HepG2 (cell line): ENCODE measurements around the gene DGKG. TPM values are rescaled to one million over a fixed set of nuclear protein-coding genes. Genes with fewer than 3 reads are reported as not detected.

Experiments used
- ATAC-seq: fragments of 200-7000 bp; cut with Tn5 transposase; 3 replicates; pipeline ENCODE4 v1.9.1; 2020; ENCODE audit warnings: mild to moderate bottlenecking, moderate library complexity
- BruUV-seq: library from RNA; stranded (reverse); fragments of 400-500 nt; replicated peaks from 2 replicates; lab custom pipeline; 2021; lab: Mats Ljungman, UMichigan
- CTCF ChIA-PET: fragments of 300-600 bp; formaldehyde crosslinking; extraction: SDS; loops from one replicate; lab custom pipeline; 2021; ENCODE audit warnings: low total read pairs, inconsistent platforms, low intra/inter-chr PET ratio; lab: Yijun Ruan, JAX
- POLR2A ChIA-PET: fragments of 350-600 bp; sonication (Branson Sonifier 250); formaldehyde crosslinking; loops from one replicate; lab custom pipeline; 2020; ENCODE audit warnings: antibody characterized with exemption, inconsistent platforms; lab: Yijun Ruan, JAX
- DNase-seq: peaks from one replicate; pipeline ENCODE4 v3.0.0-alpha.2; 2015; ENCODE audit warnings: low spot score
- FAIRE-seq: peaks from 3 replicates; lab custom pipeline; 2011; peaks lifted over from hg19 to GRCh38; lab: Jason Lieb, UNC
- H2AFZ ChIP-seq: one replicate; pipeline ENCODE4 v1.6.1; 2011; ENCODE audit warnings: low read length, inconsistent platforms
- H3K27ac ChIP-seq: fragments of 300-600 bp; 3 replicates; pipeline ENCODE4 v1.8.0; 2011; ENCODE audit warnings: mixed run types, mild to moderate bottlenecking, mixed read lengths, low read length, inconsistent platforms; ENCODE audit not compliant: insufficient read depth; ENCODE audit errors: extremely low read length
- H3K27me3 ChIP-seq, 2 experiments: fragments of 200-600 bp in 1 of 2; 2 replicates in 1 of 2; 3 replicates in 1 of 2; pipeline versions ENCODE4 v1.6.0 to v1.8.0; 2011; ENCODE audit warnings: low read length in 2 of 2, mild to moderate bottlenecking in 2 of 2, moderate library complexity in 2 of 2, inconsistent platforms in 1 of 2; ENCODE audit not compliant: insufficient read depth in 2 of 2, control insufficient read depth in 1 of 2
- H3K36me3 ChIP-seq, 2 experiments: fragments of 200-600 bp in 1 of 2; replicated peaks in 1 of 2; 2 replicates in 1 of 2; 3 replicates in 1 of 2; pipeline versions ENCODE4 v1.5.1 to v1.8.0; 2011; ENCODE audit warnings: low read length in 2 of 2, inconsistent platforms in 1 of 2; ENCODE audit not compliant: insufficient read depth in 2 of 2, control insufficient read depth in 1 of 2
- H3K4me1 ChIP-seq: 2 replicates; pipeline ENCODE4 v1.5.1; 2012; ENCODE audit warnings: low read length, inconsistent platforms; ENCODE audit not compliant: insufficient read depth
- H3K4me2 ChIP-seq: 2 replicates; pipeline ENCODE4 v1.6.0; 2011; ENCODE audit warnings: low read depth, low read length, inconsistent platforms
- H3K4me3 ChIP-seq, 3 experiments: fragments of 200-600 bp in 1 of 3; sonication (generic), shearing (Covaris generic) in 1 of 3; replicated peaks in 1 of 3; 2 replicates each; pipeline ENCODE4 v1.5.1; 2011 to 2016; ENCODE audit warnings: low read length in 3 of 3, inconsistent platforms in 2 of 3, low read depth in 2 of 3, mild to moderate bottlenecking in 2 of 3, control low read depth in 1 of 3, mixed read lengths in 1 of 3; ENCODE audit not compliant: insufficient read depth in 1 of 3
- H3K79me2 ChIP-seq: one replicate; pipeline ENCODE4 v1.6.1; 2011; ENCODE audit warnings: low read length, inconsistent platforms; ENCODE audit not compliant: insufficient read depth
- H3K9ac ChIP-seq: 2 replicates; pipeline ENCODE4 v1.6.0; 2011; ENCODE audit warnings: mild to moderate bottlenecking, low read depth, low read length, inconsistent platforms; ENCODE audit not compliant: insufficient read depth
- H3K9me3 ChIP-seq: 2 replicates; pipeline ENCODE4 v1.5.1; 2012; ENCODE audit warnings: mild to moderate bottlenecking, low read length
- H4K20me1 ChIP-seq: 2 replicates; pipeline ENCODE4 v1.6.0; 2011; ENCODE audit warnings: inconsistent platforms, mild to moderate bottlenecking, low read length, moderate library complexity; ENCODE audit not compliant: insufficient read depth
- HNRNPUL1 ChIP-seq: fragments of 200-400 bp; formaldehyde crosslinking; IDR thresholded peaks from 2 replicates; pipeline ENCODE4 v1.6.1; 2017; ENCODE audit warnings: low read depth, mild to moderate bottlenecking, low read length, moderate library complexity
- MYPOP ChIP-seq: sonication (generic); formaldehyde crosslinking; IDR thresholded peaks from 2 replicates; pipeline ENCODE4 v1.8.1; 2023; ENCODE audit warnings: mild to moderate bottlenecking, moderate library complexity, missing genetic modification reagents
- ZBTB25 ChIP-seq: IDR thresholded peaks from 2 replicates; pipeline ENCODE4 v1.6.1; 2018; ENCODE audit warnings: missing genetic modification reagents
- ZBTB38 ChIP-seq: sonication (generic); formaldehyde crosslinking; IDR thresholded peaks from 2 replicates; pipeline ENCODE4 v1.5.1; 2020; ENCODE audit warnings: mild to moderate bottlenecking, missing genetic modification reagents
- ZNF563 ChIP-seq: sonication (generic); formaldehyde crosslinking; IDR thresholded peaks from 2 replicates; pipeline ENCODE4 v1.8.0; 2022; ENCODE audit warnings: mild to moderate bottlenecking, moderate library complexity, missing genetic modification reagents
- WGBS: methylation state at CpG from one replicate; pipeline ENCODE4 v1.1.6; 2017; ENCODE audit warnings: low lambda C conversion rate; 5-methylcytosine and 5-hydroxymethylcytosine counted together
- in situ Hi-C: cut with HindIII; loops from 2 replicates; pipeline ENCODE4 v1.10.0; 2017; ENCODE audit warnings: low pct_unique_long_range_greater_than_20kb; ENCODE audit not compliant: extremely low pct_ligation_motif_present
- intact Hi-C: fragments of 100-400 bp; cut with micrococcal nuclease; formaldehyde crosslinking; loops from one replicate; pipeline ENCODE4 v1.10.0; 2022; ENCODE audit not compliant: unreplicated experiment
- polyA plus RNA-seq, 8 experiments: library from polyadenylated mRNA; depleted of rRNA in 3 of 8; stranded (reverse) in 7 of 8; unstranded in 1 of 8; fragments of >200 nt; fragmentation: Illumina TruSeq in 4 of 8; extraction: Trizol in 4 of 8; gene quantifications; 2 replicates each; pipeline versions ENCODE4 v1.2.1 to v1.2.3, GENCODE V29; 2011 to 2016; ENCODE audit warnings: low read depth in 4 of 8, missing spikeins in 1 of 8, mixed read lengths in 1 of 8; ENCODE audit not compliant: insufficient read depth in 1 of 8
- total RNA-seq, 5 experiments: library from RNA; depleted of rRNA; stranded (reverse); fragments of >200 nt; fragmentation: Illumina TruSeq; extraction: Trizol; gene quantifications; 2 replicates each; pipeline ENCODE4 v1.2.3, GENCODE V29; 2016; ENCODE audit warnings: low read depth in 1 of 5
- TF ChIP-seq, protein P1 (sequence below): sonication (generic); formaldehyde crosslinking; IDR thresholded peaks from 2 replicates; pipeline ENCODE4 v1.5.0; 2020; ENCODE audit warnings: mild to moderate bottlenecking, missing genetic modification reagents, moderate library complexity
- TF ChIP-seq, protein P2 (sequence below): sonication (generic); formaldehyde crosslinking; IDR thresholded peaks from 2 replicates; pipeline ENCODE4 v1.5.0; 2020; ENCODE audit warnings: mild to moderate bottlenecking, missing genetic modification reagents, borderline replicate concordance
- TF ChIP-seq, protein P3 (sequence below): sonication (generic); formaldehyde crosslinking; IDR thresholded peaks from 2 replicates; pipeline ENCODE4 v1.5.1; 2020; ENCODE audit warnings: mild to moderate bottlenecking, missing genetic modification reagents, moderate library complexity

DGKG gene
- total and polyA plus RNA-seq, 2 of the 13 experiments (the other 11 are each of a cell fraction or from before 2014, with no cell fraction given): 3.8 to 6.2 TPM

DNA sequence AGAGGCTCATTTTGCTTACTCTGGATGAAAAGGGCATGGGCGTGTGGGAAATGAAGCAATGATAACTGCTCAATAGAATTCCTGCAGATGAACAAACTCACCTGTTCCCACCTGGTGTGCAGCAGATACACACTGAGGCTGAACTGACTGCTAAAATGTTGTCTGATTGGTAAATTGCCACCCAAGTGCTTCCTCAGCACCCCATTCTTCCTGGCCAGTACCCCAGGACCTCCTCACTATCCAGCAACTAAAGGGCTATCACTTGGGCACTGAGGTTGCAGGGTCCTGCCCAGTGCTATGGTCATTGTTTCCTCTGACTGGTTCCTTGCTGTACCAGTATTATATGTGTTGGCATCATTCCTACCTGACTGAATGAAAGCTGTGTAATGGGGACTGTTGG, 38.0 kb upstream of the DGKG start:
- no peak overlapping the region for H3K27ac ChIP-seq
- H2AFZ ChIP-seq: no peak overlapping the region
- ChIA-PET POLR2A (no interaction called here), CTCF (no interaction called here)
- no TSS peak for BruUV-seq
- no peaks in the 10 kb centered on the region for H3K9me3 ChIP-seq
- no peaks in the 10 kb centered on the region for H3K79me2 ChIP-seq
- no peaks in the 10 kb centered on the region for H3K4me1 ChIP-seq
- no peak overlapping the region for H3K4me3 ChIP-seq
- no peak overlapping the region for H3K9ac ChIP-seq
- TF ChIP-seq, protein P1, sequence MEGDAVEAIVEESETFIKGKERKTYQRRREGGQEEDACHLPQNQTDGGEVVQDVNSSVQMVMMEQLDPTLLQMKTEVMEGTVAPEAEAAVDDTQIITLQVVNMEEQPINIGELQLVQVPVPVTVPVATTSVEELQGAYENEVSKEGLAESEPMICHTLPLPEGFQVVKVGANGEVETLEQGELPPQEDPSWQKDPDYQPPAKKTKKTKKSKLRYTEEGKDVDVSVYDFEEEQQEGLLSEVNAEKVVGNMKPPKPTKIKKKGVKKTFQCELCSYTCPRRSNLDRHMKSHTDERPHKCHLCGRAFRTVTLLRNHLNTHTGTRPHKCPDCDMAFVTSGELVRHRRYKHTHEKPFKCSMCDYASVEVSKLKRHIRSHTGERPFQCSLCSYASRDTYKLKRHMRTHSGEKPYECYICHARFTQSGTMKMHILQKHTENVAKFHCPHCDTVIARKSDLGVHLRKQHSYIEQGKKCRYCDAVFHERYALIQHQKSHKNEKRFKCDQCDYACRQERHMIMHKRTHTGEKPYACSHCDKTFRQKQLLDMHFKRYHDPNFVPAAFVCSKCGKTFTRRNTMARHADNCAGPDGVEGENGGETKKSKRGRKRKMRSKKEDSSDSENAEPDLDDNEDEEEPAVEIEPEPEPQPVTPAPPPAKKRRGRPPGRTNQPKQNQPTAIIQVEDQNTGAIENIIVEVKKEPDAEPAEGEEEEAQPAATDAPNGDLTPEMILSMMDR: no peak
- TF ChIP-seq, protein P2, sequence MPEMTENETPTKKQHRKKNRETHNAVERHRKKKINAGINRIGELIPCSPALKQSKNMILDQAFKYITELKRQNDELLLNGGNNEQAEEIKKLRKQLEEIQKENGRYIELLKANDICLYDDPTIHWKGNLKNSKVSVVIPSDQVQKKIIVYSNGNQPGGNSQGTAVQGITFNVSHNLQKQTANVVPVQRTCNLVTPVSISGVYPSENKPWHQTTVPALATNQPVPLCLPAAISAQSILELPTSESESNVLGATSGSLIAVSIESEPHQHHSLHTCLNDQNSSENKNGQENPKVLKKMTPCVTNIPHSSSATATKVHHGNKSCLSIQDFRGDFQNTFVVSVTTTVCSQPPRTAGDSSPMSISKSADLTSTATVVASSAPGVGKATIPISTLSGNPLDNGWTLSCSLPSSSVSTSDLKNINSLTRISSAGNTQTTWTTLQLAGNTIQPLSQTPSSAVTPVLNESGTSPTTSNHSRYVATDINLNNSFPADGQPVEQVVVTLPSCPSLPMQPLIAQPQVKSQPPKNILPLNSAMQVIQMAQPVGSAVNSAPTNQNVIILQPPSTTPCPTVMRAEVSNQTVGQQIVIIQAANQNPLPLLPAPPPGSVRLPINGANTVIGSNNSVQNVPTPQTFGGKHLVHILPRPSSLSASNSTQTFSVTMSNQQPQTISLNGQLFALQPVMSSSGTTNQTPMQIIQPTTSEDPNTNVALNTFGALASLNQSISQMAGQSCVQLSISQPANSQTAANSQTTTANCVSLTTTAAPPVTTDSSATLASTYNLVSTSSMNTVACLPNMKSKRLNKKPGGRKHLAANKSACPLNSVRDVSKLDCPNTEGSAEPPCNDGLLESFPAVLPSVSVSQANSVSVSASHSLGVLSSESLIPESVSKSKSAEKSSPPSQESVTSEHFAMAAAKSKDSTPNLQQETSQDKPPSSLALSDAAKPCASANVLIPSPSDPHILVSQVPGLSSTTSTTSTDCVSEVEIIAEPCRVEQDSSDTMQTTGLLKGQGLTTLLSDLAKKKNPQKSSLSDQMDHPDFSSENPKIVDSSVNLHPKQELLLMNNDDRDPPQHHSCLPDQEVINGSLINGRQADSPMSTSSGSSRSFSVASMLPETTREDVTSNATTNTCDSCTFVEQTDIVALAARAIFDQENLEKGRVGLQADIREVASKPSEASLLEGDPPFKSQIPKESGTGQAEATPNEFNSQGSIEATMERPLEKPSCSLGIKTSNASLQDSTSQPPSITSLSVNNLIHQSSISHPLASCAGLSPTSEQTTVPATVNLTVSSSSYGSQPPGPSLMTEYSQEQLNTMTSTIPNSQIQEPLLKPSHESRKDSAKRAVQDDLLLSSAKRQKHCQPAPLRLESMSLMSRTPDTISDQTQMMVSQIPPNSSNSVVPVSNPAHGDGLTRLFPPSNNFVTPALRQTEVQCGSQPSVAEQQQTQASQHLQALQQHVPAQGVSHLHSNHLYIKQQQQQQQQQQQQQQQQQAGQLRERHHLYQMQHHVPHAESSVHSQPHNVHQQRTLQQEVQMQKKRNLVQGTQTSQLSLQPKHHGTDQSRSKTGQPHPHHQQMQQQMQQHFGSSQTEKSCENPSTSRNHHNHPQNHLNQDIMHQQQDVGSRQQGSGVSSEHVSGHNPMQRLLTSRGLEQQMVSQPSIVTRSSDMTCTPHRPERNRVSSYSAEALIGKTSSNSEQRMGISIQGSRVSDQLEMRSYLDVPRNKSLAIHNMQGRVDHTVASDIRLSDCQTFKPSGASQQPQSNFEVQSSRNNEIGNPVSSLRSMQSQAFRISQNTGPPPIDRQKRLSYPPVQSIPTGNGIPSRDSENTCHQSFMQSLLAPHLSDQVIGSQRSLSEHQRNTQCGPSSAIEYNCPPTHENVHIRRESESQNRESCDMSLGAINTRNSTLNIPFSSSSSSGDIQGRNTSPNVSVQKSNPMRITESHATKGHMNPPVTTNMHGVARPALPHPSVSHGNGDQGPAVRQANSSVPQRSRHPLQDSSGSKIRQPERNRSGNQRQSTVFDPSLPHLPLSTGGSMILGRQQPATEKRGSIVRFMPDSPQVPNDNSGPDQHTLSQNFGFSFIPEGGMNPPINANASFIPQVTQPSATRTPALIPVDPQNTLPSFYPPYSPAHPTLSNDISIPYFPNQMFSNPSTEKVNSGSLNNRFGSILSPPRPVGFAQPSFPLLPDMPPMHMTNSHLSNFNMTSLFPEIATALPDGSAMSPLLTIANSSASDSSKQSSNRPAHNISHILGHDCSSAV (CRISPR knock-in tag): no peak
- TF ChIP-seq ZBTB38 (CRISPR knock-in tag) (no peak), MYPOP (no peak), HNRNPUL1 (no peak), ZNF563 (CRISPR knock-in tag) (no peak), ZBTB25 (CRISPR knock-in tag) (no peak)
- TF ChIP-seq, protein P3, sequence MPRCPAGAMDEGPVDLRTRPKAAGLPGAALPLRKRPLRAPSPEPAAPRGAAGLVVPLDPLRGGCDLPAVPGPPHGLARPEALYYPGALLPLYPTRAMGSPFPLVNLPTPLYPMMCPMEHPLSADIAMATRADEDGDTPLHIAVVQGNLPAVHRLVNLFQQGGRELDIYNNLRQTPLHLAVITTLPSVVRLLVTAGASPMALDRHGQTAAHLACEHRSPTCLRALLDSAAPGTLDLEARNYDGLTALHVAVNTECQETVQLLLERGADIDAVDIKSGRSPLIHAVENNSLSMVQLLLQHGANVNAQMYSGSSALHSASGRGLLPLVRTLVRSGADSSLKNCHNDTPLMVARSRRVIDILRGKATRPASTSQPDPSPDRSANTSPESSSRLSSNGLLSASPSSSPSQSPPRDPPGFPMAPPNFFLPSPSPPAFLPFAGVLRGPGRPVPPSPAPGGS (CRISPR knock-in tag): no peak
- in situ Hi-C loops (no loop called here), intact Hi-C loops (no loop called here)
- DNase-seq (no peak), ATAC-seq (no peak), FAIRE-seq (no peak)
- H3K36me3 ChIP-seq: no peaks in the 10 kb centered on the region
- no peak overlapping the region for H3K4me2 ChIP-seq
- WGBS: 0% methylated on average over 1 of the region's 1 CpG
- H3K27me3 ChIP-seq: peaks cover 0 to 3% of the 10 kb centered on the region in 2 experiments; a peak in 2 of 5 replicates
- H4K20me1 ChIP-seq: no peaks in the 10 kb centered on the region
